H9 (cell line): Measurements from ENCODE around the gene HOXB6. TPM values are rescaled to one million over a fixed set of nuclear protein-coding genes. Genes with fewer than 3 reads are reported as not detected.

Experiments used
- DNase-seq: peaks from one replicate; pipeline ENCODE4 v3.0.0-alpha.2; 2017
- H2AFZ ChIP-seq: one replicate; pipeline ENCODE4 v1.6.1; 2013; ENCODE audit warnings: mild to moderate bottlenecking, low read length, control low read depth, moderate library complexity
- H2AK5ac ChIP-seq: 2 replicates; pipeline ENCODE4 v1.6.1; 2013; ENCODE audit warnings: low read length, control low read depth, mixed read lengths; ENCODE audit not compliant: insufficient read length
- H2BK120ac ChIP-seq: one replicate; pipeline ENCODE4 v1.6.1; 2013; ENCODE audit warnings: low read depth, mild to moderate bottlenecking, low read length, control low read depth, inconsistent platforms; ENCODE audit not compliant: poor library complexity, severe bottlenecking
- H2BK12ac ChIP-seq: 2 replicates; pipeline ENCODE4 v1.6.1; 2013; ENCODE audit warnings: low read length, control low read depth, mixed read lengths, low read depth; ENCODE audit not compliant: insufficient read length
- H2BK15ac ChIP-seq: 2 replicates; pipeline ENCODE4 v1.6.1; 2013; ENCODE audit warnings: low read depth, low read length, control low read depth
- H2BK20ac ChIP-seq: one replicate; pipeline ENCODE4 v1.6.1; 2013; ENCODE audit warnings: low read depth, mild to moderate bottlenecking, low read length, control low read depth, inconsistent platforms; ENCODE audit not compliant: poor library complexity, severe bottlenecking
- H2BK5ac ChIP-seq: 2 replicates; pipeline ENCODE4 v1.6.1; 2013; ENCODE audit warnings: low read length, control low read depth, mixed read lengths; ENCODE audit not compliant: insufficient read length
- H3K14ac ChIP-seq: 2 replicates; pipeline ENCODE4 v1.6.1; 2013; ENCODE audit warnings: low read length, control low read depth; ENCODE audit not compliant: insufficient read depth
- H3K18ac ChIP-seq: 2 replicates; pipeline ENCODE4 v1.6.1; 2013; ENCODE audit warnings: low read depth, mild to moderate bottlenecking, mixed read lengths, low read length, control low read depth; ENCODE audit not compliant: insufficient read length
- H3K23ac ChIP-seq: 2 replicates; pipeline ENCODE4 v1.6.1; 2013; ENCODE audit warnings: low read length, control low read depth, mixed read lengths, low read depth; ENCODE audit not compliant: insufficient read length
- H3K23me2 ChIP-seq: 2 replicates; pipeline ENCODE4 v1.6.1; 2013; ENCODE audit warnings: low read depth, mild to moderate bottlenecking, mixed read lengths, low read length, control low read depth; ENCODE audit not compliant: insufficient read length, poor library complexity, severe bottlenecking
- H3K27ac ChIP-seq: 2 replicates; pipeline ENCODE4 v1.5.1; 2013; ENCODE audit warnings: low read length, control low read depth, mixed read lengths, low read depth; ENCODE audit not compliant: insufficient read length
- H3K27me3 ChIP-seq: 2 replicates; pipeline ENCODE4 v1.6.1; 2013; ENCODE audit warnings: low read length, control low read depth, inconsistent platforms; ENCODE audit not compliant: insufficient read depth
- H3K4ac ChIP-seq: 2 replicates; pipeline ENCODE4 v1.6.1; 2013; ENCODE audit warnings: low read depth, mild to moderate bottlenecking, control low read depth, inconsistent platforms, low read length, moderate library complexity
- H3K4me1 ChIP-seq: 2 replicates; pipeline ENCODE4 v1.6.1; 2013; ENCODE audit warnings: low read length, control low read depth, inconsistent platforms; ENCODE audit not compliant: insufficient read depth
- H3K4me2 ChIP-seq: 2 replicates; pipeline ENCODE4 v1.6.1; 2013; ENCODE audit warnings: low read length, control low read depth, mixed read lengths; ENCODE audit not compliant: insufficient read length, insufficient read depth
- H3K56ac ChIP-seq: 2 replicates; pipeline ENCODE4 v1.6.1; 2013; ENCODE audit warnings: low read depth, mild to moderate bottlenecking, mixed read lengths, low read length, control low read depth; ENCODE audit not compliant: insufficient read length
- H3K79me1 ChIP-seq: 2 replicates; pipeline ENCODE4 v1.6.1; 2013; ENCODE audit warnings: low read depth, mild to moderate bottlenecking, moderate library complexity, low read length, control low read depth, inconsistent platforms; ENCODE audit not compliant: insufficient read depth, poor library complexity, severe bottlenecking
- H3K79me2 ChIP-seq: 2 replicates; pipeline ENCODE4 v1.6.1; 2013; ENCODE audit warnings: low read length, control low read depth, inconsistent platforms; ENCODE audit not compliant: insufficient read depth
- H3K9ac ChIP-seq: 2 replicates; pipeline ENCODE4 v1.6.1; 2013; ENCODE audit warnings: low read length, control low read depth, mixed read lengths; ENCODE audit not compliant: insufficient read length; ENCODE audit errors: extremely low read depth
- H3K9me3 ChIP-seq: one replicate; pipeline ENCODE4 v1.6.1; 2013; ENCODE audit warnings: low read depth, low read length, inconsistent platforms; ENCODE audit not compliant: control insufficient read depth
- H3T11ph ChIP-seq: one replicate; pipeline ENCODE4 v1.6.1; 2013; ENCODE audit warnings: mild to moderate bottlenecking, low read length, control low read depth, inconsistent platforms
- H4K20me1 ChIP-seq: one replicate; pipeline ENCODE4 v1.6.1; 2013; ENCODE audit not compliant: control insufficient read depth, insufficient read length, insufficient read depth
- H4K5ac ChIP-seq: 2 replicates; pipeline ENCODE4 v1.6.1; 2013; ENCODE audit warnings: low read depth, mild to moderate bottlenecking, mixed read lengths, low read length, control low read depth; ENCODE audit not compliant: insufficient read length
- H4K8ac ChIP-seq: replicated peaks from 2 replicates; pipeline ENCODE4 v1.6.1; 2013; ENCODE audit warnings: low read length, control low read depth, mixed read lengths, low read depth; ENCODE audit not compliant: insufficient read length
- H4K91ac ChIP-seq: 2 replicates; pipeline ENCODE4 v1.6.1; 2013; ENCODE audit warnings: low read depth, mild to moderate bottlenecking, moderate library complexity, mixed read lengths, low read length, control low read depth; ENCODE audit not compliant: insufficient read length
- H3K27ac Mint-ChIP-seq, 3 experiments: 2 replicates in 2 of 3; 3 replicates in 1 of 3; pipeline ENCODE4 v1.8.0; 2020 to 2021; ENCODE audit warnings: mixed read lengths in 3 of 3, mild to moderate bottlenecking in 1 of 3, moderate library complexity in 1 of 3
- H3K27me3 Mint-ChIP-seq: 2 replicates; pipeline ENCODE4 v1.8.0; 2021; ENCODE audit warnings: low read depth, mild to moderate bottlenecking, moderate library complexity, mixed read lengths
- H3K36me3 Mint-ChIP-seq, 3 experiments: 2 replicates in 2 of 3; 3 replicates in 1 of 3; pipeline ENCODE4 v1.8.0; 2020 to 2021; ENCODE audit warnings: low read depth in 3 of 3, mixed read lengths in 3 of 3; ENCODE audit not compliant: insufficient read depth in 1 of 3
- H3K4me1 Mint-ChIP-seq, 2 experiments: 2 replicates each; pipeline ENCODE4 v1.8.0; 2020; ENCODE audit warnings: mixed read lengths in 2 of 2
- H3K4me3 Mint-ChIP-seq, 2 experiments: 2 replicates in 1 of 2; 3 replicates in 1 of 2; pipeline ENCODE4 v1.8.0; 2020 to 2021; ENCODE audit warnings: mild to moderate bottlenecking in 2 of 2, mixed read lengths in 2 of 2, moderate library complexity in 1 of 2
- H3K9me3 Mint-ChIP-seq, 2 experiments: 2 replicates in 1 of 2; 3 replicates in 1 of 2; pipeline ENCODE4 v1.8.0; 2020; ENCODE audit warnings: mild to moderate bottlenecking in 2 of 2, mixed read lengths in 2 of 2, moderate library complexity in 1 of 2
- CTCF ChIP-seq: fragments of 200-600 bp; sonication (generic); conservative IDR thresholded peaks from 3 replicates; pipeline ENCODE4 v1.8.0; 2021; ENCODE audit warnings: antibody characterized with exemption, mild to moderate bottlenecking
- WGBS: extraction: QIAGEN DNeasy Blood & Tissue Kit; methylation state at CpG from one replicate; pipeline ENCODE4 v1.1.7; 2013; ENCODE audit warnings: missing lambda C conversion rate, low lambda C conversion rate, mixed read lengths; ENCODE audit not compliant: insufficient read length; ENCODE audit errors: extremely low coverage; 5-methylcytosine and 5-hydroxymethylcytosine counted together
- total RNA-seq: library from RNA; stranded (reverse); gene quantifications from 2 replicates; pipeline ENCODE4 v1.2.1, GENCODE V29; 2021

The HOXB6 gene
- total RNA-seq, 1 experiment from 2014 or later: not detected

GRCh38 chr17:48570325-48571023, 34.3 kb downstream of the HOXB6 start:
- no peak overlapping the region for H3K9ac ChIP-seq
- peaks cover 100% of the 10 kb centered on the region for H3K27me3 ChIP-seq
- no peak overlapping the region for H3K4ac ChIP-seq
- H3K9me3 Mint-ChIP-seq: peaks cover 0 to 12% of the 10 kb centered on the region in 2 experiments; a peak in 1 of 5 replicates
- no peak overlapping the region for H2BK12ac ChIP-seq
- TF ChIP-seq CTCF: no peak
- H4K91ac ChIP-seq: no peak overlapping the region
- no peak overlapping the region for H3K14ac ChIP-seq
- peaks cover 2% of the 10 kb centered on the region; the same call in 1 of the 2 replicates for H3K4me1 ChIP-seq
- H3K18ac ChIP-seq: no peak overlapping the region
- no peaks in the 10 kb centered on the region for H3K23me2 ChIP-seq
- H4K8ac ChIP-seq: no peak overlapping the region
- no peak overlapping the region for H3K56ac ChIP-seq
- no peak overlapping the region for H2BK120ac ChIP-seq
- no peak overlapping the region for H2BK15ac ChIP-seq
- H3K9me3 ChIP-seq: no peaks in the 10 kb centered on the region
- H4K5ac ChIP-seq: no peak overlapping the region
- H3K27ac ChIP-seq: no peak overlapping the region
- H3K4me1 Mint-ChIP-seq: peaks cover 6 to 18% of the 10 kb centered on the region in 2 experiments
- no peak overlapping the region for H2AFZ ChIP-seq
- no peak overlapping the region for H3K27ac Mint-ChIP-seq
- no peaks in the 10 kb centered on the region for H3K79me1 ChIP-seq
- no peak overlapping the region for H2AK5ac ChIP-seq
- H3T11ph ChIP-seq: no peak overlapping the region
- H3K4me2 ChIP-seq: no peak overlapping the region
- no peaks in the 10 kb centered on the region for H3K79me2 ChIP-seq
- no peak overlapping the region for H3K4me3 Mint-ChIP-seq
- H3K36me3 Mint-ChIP-seq: no peaks in the 10 kb centered on the region; a peak in 1 of 7 replicates
- WGBS: no CpG with 5 or more reads among the region's 19 CpGs
- no peak overlapping the region for H2BK20ac ChIP-seq
- H3K23ac ChIP-seq: no peak overlapping the region
- H3K27me3 Mint-ChIP-seq: no peaks in the 10 kb centered on the region
- H4K20me1 ChIP-seq: peaks cover 4% of the 10 kb centered on the region
- DNase-seq: peak; percentile 69
- H2BK5ac ChIP-seq: no peak overlapping the region
